ENCODE data around the gene ASF1A.

Gene ASF1A

GRCh38 chr6:118892355-118892991, 1.5 kb upstream of the ASF1A start:
- H3K4me3 ChIP-seq (ENCODE audit: low read depth, low read length): peak overlapping the region; percentile 47
- no peak for TF ChIP-seq CTCF (IDR thresholded peaks at IDR 0.05; ENCODE audit: borderline replicate concordance, insufficient read depth, low read depth, low read length)

- peak overlapping the region; percentile 47 for H3K4me3 ChIP-seq (ENCODE audit: low read depth, low read length)
- no peak for TF ChIP-seq CTCF (IDR thresholded peaks at IDR 0.05; ENCODE audit: borderline replicate concordance, insufficient read depth, low read depth, low read length)
Measured at GRCh38 chr6:118893064-118893806, 717 bp upstream of the ASF1A start.

GRCh38 chr6:118894425-118895260, 691 bp downstream of the ASF1A start:
- TF ChIP-seq CTCF (IDR thresholded peaks at IDR 0.05; ENCODE audit: borderline replicate concordance, insufficient read depth, low read depth, low read length): peak; percentile 14; the same call in 1 of the 2 replicates
- peak overlapping the region; percentile 77 for H3K4me3 ChIP-seq (ENCODE audit: low read depth, low read length)

GRCh38 chr6:118895261-118895560, 1.3 kb downstream of the ASF1A start:
- TF ChIP-seq CTCF (IDR thresholded peaks at IDR 0.05; ENCODE audit: borderline replicate concordance, insufficient read depth, low read depth, low read length): no peak
- H3K4me3 ChIP-seq (ENCODE audit: low read depth, low read length): peak overlapping the region; percentile 77

- peak overlapping the region; percentile 11 for H3K4me3 ChIP-seq (ENCODE audit: low read depth, low read length)
- TF ChIP-seq CTCF (IDR thresholded peaks at IDR 0.05; ENCODE audit: borderline replicate concordance, insufficient read depth, low read depth, low read length): no peak
Measured at GRCh38 chr6:118895859-118896258, 1.9 kb downstream of the ASF1A start.

- no peak overlapping the region for H3K4me3 ChIP-seq (ENCODE audit: low read depth, low read length)
- TF ChIP-seq CTCF (IDR thresholded peaks at IDR 0.05; ENCODE audit: borderline replicate concordance, insufficient read depth, low read depth, low read length): peak; percentile 39
Measured at GRCh38 chr6:118896339-118897136, 2.6 kb downstream of the ASF1A start.

Measured in GM12875 (cell line).